ENCODE measurements around the gene PACSIN2.

DNA sequence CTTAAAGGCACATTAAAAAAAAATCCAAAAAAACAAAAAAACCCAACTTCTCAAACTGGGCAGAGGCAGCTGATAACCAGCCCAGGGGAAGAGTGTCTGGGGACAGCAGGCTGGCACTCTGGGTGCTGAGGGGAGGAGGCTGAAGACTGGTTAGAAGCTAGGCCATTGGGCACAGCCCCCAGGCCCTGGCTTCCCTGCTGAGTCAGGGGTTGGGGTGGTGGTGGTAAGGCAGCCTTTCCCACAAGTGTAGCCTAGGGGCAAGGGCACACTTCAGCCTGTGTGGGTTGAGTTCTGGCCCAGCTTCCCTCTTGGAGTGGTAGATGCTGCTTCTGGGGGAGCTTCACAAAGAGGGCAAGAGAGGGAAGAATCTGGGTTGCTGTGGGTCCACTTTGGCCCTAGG, 141.6 kb downstream of the PACSIN2 start:
- TF ChIP-seq, protein P1, sequence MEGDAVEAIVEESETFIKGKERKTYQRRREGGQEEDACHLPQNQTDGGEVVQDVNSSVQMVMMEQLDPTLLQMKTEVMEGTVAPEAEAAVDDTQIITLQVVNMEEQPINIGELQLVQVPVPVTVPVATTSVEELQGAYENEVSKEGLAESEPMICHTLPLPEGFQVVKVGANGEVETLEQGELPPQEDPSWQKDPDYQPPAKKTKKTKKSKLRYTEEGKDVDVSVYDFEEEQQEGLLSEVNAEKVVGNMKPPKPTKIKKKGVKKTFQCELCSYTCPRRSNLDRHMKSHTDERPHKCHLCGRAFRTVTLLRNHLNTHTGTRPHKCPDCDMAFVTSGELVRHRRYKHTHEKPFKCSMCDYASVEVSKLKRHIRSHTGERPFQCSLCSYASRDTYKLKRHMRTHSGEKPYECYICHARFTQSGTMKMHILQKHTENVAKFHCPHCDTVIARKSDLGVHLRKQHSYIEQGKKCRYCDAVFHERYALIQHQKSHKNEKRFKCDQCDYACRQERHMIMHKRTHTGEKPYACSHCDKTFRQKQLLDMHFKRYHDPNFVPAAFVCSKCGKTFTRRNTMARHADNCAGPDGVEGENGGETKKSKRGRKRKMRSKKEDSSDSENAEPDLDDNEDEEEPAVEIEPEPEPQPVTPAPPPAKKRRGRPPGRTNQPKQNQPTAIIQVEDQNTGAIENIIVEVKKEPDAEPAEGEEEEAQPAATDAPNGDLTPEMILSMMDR (IDR thresholded peaks at IDR 0.05; ENCODE audit: insufficient read depth, low read length), result no peak
- no peak for TF ChIP-seq GABPA (IDR thresholded peaks at IDR 0.05; ENCODE audit: low read depth)
